ENCODE measurements around the gene INSRR. TPM values are rescaled to one million over a fixed set of nuclear protein-coding genes. Genes with fewer than 3 reads are reported as not detected.

The INSRR gene
- total RNA-seq, 1 experiment from 2014 or later: not detected

GRCh38 chr1:156846643-156847042 lies 12.3 kb downstream of the INSRR start:
- Histone ChIP-seq H3K27me3 (no peaks in the 10 kb centered on the region), H3K36me3 (no peaks in the 10 kb centered on the region), H3K9me3 (no peaks in the 10 kb centered on the region), H3K4me3 (no peak overlapping the region)
- no peak for DNase-seq

DNA sequence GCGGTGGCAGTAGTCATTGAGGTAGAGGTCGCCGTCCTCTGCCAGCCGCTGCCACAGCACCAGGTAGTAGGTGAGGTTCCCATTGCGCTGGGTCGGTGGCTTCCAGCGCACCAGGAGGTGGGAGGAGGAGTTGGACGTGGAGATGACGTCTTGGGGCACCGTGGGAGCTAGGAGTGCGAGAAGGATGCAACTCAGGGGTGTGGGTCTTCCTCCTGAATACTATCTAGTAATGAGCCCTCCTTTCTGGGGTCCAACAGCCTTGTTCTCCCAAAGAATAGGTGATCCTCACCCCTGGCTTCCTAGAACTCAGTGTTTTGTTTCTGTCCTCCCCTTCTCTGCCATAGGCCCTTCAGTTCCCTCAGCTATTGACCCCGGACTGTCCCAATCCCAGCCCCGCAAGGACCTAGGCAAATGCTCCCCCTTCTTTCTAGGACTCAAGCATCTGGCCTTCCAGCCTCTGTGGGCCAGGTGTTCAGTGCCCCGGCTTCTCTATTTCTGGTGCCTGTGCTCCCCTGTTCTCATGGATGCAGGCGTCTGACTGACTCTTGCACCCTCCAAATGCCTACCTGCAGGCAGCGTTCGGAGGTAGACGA lies 12.9 kb downstream of the INSRR start:
- no peak overlapping the region for H3K4me3 ChIP-seq
- no peaks in the 10 kb centered on the region for H3K36me3 ChIP-seq
- H3K27me3 ChIP-seq: no peaks in the 10 kb centered on the region
- no peaks in the 10 kb centered on the region for H3K9me3 ChIP-seq
- DNase-seq: no peak

DNA sequence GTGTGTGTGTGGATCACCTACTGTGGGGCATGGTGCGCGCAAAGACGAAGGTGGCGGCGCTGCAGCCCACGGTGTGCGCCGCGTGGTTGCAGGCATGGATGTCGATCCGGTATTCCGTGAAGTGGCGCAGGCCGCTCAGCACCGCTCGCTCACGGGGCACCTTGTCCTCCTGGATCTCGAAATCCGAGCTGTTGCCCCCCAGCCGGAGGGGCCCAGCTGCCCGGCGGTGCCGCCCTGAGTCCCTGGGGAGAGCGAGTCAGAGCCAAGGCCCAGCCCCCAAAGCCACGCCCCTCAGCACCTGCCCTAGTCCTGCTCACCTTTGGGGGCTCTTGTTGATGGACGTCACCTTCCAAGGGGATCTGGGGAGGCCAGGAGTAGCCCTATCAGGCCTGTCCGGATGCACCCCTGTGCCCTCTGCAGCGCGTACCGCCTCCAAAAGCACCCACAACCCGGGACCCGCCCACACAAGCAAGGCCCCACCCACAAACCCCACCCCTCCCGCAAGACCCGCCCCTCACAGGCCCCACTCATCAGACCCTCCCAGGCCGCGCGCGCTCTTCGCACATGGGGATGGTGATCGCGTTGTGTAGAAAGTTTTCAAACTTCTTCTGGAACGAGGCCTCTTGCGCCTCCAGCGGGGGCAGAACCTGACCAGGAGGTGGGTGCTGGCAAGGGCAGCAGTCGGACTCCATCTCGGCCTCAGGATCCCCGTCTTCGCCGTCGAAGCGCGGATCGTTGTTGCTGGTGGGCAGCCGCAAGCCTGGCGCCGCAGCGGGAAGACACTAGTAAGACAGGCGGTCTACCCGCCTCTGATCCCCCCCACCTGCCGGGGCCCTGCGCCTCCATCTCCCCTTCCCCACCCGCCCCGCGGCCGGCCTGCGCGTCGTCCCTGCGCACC lies 13.6 kb downstream of the INSRR start:
- DNase-seq: no peak
- Histone ChIP-seq H3K9me3 (no peaks in the 10 kb centered on the region), H3K4me3 (no peak overlapping the region), H3K27me3 (no peaks in the 10 kb centered on the region), H3K36me3 (no peaks in the 10 kb centered on the region)

- H3K27me3 ChIP-seq: no peaks in the 10 kb centered on the region
Observed at GRCh38 chr1:156844638-156845037, 14.3 kb downstream of the INSRR start.

GRCh38 chr1:156844102-156844501 lies 14.8 kb downstream of the INSRR start:
- H3K27me3 ChIP-seq: no peaks in the 10 kb centered on the region
- H3K36me3 ChIP-seq: no peaks in the 10 kb centered on the region
- H3K9me3 ChIP-seq: no peaks in the 10 kb centered on the region
- no peak for DNase-seq
- H3K4me3 ChIP-seq: no peak overlapping the region

More at GRCh38 chr1:156844638-156845037, 14.3 kb downstream of the INSRR start:
- no peaks in the 10 kb centered on the region for H3K36me3 ChIP-seq
- no peak for DNase-seq
- H3K4me3 ChIP-seq: no peak overlapping the region
- H3K9me3 ChIP-seq: no peaks in the 10 kb centered on the region

GRCh38 chr1:156842618-156843300 lies 16.2 kb downstream of the INSRR start:
- Histone ChIP-seq H3K4me3 (no peak overlapping the region), H3K36me3 (no peaks in the 10 kb centered on the region), H3K27me3 (no peaks in the 10 kb centered on the region), H3K9me3 (no peaks in the 10 kb centered on the region)
- DNase-seq: no peak

DNA sequence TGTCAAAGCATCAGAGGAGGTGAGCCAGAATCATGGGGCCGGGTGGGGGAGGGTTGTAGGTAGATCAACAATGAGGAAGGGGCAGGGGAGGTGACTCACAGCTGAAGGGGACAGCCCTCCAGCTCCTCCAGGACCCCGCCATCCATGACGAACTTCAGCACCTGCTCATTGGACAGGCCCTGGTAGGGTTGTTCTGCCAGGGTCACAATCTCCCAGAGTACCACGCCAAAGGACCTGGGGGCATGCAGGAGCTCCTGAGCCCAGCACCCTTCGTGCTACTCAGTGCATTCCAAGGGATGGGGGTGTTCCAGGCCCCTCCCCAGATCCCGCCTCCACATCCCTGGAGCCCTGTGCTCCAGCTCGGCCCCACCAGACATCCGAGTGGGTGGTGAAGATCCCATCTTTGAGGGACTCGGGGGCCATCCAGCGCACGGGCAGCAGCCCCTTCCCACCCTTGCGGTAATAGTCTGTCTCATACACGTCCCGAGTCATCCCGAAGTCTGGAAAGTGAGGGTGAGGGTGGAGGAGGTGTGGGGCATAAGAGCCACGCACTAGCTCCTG lies 17.5 kb downstream of the INSRR start:
- H3K36me3 ChIP-seq: no peaks in the 10 kb centered on the region
- H3K4me3 ChIP-seq: no peak overlapping the region
- no peaks in the 10 kb centered on the region for H3K27me3 ChIP-seq
- no peaks in the 10 kb centered on the region for H3K9me3 ChIP-seq
- DNase-seq: no peak

DNA sequence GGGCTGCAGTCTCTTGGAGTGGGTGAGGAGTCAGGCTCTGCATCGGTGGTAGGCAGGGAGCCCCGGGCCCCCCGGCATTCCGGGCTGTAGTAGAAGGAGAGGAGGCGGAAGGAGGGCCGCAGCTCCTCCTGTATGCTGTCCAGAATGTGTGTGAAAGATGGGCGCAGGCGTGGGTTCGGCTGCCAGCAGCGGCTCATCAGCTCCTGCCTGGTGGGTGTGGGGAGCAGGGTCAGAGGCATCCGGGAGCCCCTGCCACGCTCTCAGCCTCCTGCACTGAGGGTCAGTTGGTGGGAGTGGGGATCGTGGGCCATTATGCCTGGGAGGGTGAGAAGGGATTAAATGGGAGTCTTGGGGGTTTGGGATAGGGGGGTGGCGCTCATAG lies 18.0 kb downstream of the INSRR start:
- Histone ChIP-seq H3K4me3 (no peak overlapping the region), H3K9me3 (no peaks in the 10 kb centered on the region), H3K27me3 (no peaks in the 10 kb centered on the region), H3K36me3 (no peaks in the 10 kb centered on the region)
- DNase-seq: no peak

GRCh38 chr1:156840186-156840897 lies 18.6 kb downstream of the INSRR start:
- DNase-seq: no peak
- Histone ChIP-seq H3K27me3 (no peaks in the 10 kb centered on the region), H3K9me3 (no peaks in the 10 kb centered on the region)

DNA sequence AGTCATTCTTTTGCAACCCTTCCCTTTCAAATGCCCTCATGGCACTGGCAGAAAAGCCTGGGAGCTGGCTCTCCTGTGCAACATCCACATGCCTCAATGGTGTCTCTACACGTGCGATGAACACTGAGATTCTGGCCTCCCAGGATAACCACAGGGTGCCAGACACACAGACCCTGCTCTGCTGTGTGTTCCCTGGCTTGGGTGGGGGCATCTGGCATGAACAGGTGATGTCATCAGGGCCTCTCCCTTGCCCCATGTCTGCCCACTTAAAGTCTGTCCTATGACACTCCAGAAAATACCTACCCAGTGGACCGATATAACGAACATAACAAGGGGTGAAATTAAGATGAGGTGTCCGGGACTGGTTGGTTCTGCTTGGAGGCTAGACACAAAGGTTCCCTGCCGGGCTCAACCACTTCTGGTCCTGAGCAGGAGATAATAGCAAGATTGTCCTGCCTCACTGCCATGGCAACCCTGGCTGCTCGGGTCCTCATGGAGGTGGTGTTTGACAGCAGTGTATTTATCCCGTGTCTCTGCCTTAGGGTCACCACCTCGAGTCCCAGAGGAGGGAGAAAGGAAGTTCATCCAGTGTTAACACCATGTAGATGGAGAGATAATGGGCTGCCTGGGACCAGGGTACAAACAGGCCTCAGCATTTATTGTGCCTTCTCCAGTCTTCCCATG lies 19.3 kb downstream of the INSRR start:
- Histone ChIP-seq H3K27me3 (no peaks in the 10 kb centered on the region; the same call in 1 of the 2 replicates), H3K36me3 (no peaks in the 10 kb centered on the region), H3K9me3 (no peaks in the 10 kb centered on the region), H3K4me3 (no peak overlapping the region)
- no peak for DNase-seq

More at GRCh38 chr1:156840186-156840897, 18.6 kb downstream of the INSRR start:
- Histone ChIP-seq H3K36me3 (no peaks in the 10 kb centered on the region), H3K4me3 (no peak overlapping the region)

- no peak for DNase-seq
- Histone ChIP-seq H3K4me3 (no peak overlapping the region), H3K9me3 (no peaks in the 10 kb centered on the region), H3K27me3 (no peaks in the 10 kb centered on the region; the same call in 1 of the 2 replicates), H3K36me3 (no peaks in the 10 kb centered on the region)
Observed at GRCh38 chr1:156838972-156839371, 19.9 kb downstream of the INSRR start.

GRCh38 chr1:156836892-156837291 lies 22.0 kb downstream of the INSRR start:
- no peak for DNase-seq
- Histone ChIP-seq H3K36me3 (no peaks in the 10 kb centered on the region), H3K27me3 (no peaks in the 10 kb centered on the region; the same call in 1 of the 2 replicates), H3K9me3 (no peaks in the 10 kb centered on the region), H3K4me3 (no peak overlapping the region)

GRCh38 chr1:156836041-156836654 lies 22.8 kb downstream of the INSRR start:
- no peak overlapping the region for H3K4me3 ChIP-seq
- no peaks in the 10 kb centered on the region for H3K9me3 ChIP-seq
- H3K27me3 ChIP-seq: no peaks in the 10 kb centered on the region; the same call in 1 of the 2 replicates
- no peaks in the 10 kb centered on the region for H3K36me3 ChIP-seq
- DNase-seq: no peak

DNA sequence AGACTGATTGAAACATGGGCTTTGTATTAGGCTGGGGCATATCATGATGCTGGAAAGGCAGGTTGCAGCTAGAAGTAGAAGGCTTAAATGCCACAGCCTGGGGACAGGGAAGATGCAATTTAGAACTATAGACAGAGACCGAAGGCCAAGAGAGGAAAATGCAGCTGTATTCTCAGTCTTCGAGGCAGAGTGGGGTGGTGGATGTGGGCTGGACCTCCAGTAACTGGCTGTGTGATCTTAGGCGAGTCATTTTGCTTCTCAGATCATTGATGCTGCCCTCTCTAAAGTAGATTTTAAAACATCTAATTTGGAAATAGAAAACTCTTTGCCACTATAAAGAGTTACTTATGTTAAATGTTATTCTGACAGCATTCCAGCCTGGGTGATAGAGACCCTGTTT lies 24.6 kb downstream of the INSRR start:
- Histone ChIP-seq H3K27me3 (no peaks in the 10 kb centered on the region; the same call in 1 of the 2 replicates), H3K36me3 (no peaks in the 10 kb centered on the region)
- DNase-seq: no peak

GRCh38 chr1:156833603-156834002 lies 25.3 kb downstream of the INSRR start:
- Histone ChIP-seq H3K27me3 (no peaks in the 10 kb centered on the region; the same call in 1 of the 2 replicates), H3K9me3 (no peaks in the 10 kb centered on the region), H3K36me3 (no peaks in the 10 kb centered on the region), H3K4me3 (no peak overlapping the region)
- no peak for DNase-seq

More for the DNA sequence above, 24.6 kb downstream of the INSRR start:
- Histone ChIP-seq H3K4me3 (no peak overlapping the region), H3K9me3 (no peaks in the 10 kb centered on the region)

Measured in MG63 (cell line).